SK-N-SH treated with all-trans-retinoic acid at 6 μM for 48 hours (cell line): ENCODE results near the gene ISY1.
"Not testable (repeated sequence)": the region's sequence is repeated elsewhere in the genome, so short reads cannot be mapped to it uniquely, and the experiment has no call there.

Experiments used
- ATAC-seq: fragments of 200-7000 bp; cut with Tn5 transposase; 3 replicates; pipeline ENCODE4 v1.9.1; 2020; ENCODE audit warnings: mild to moderate bottlenecking, moderate library complexity
- ARNTL ChIP-seq: fragments of 450-650 bp; formaldehyde crosslinking; IDR thresholded peaks from 2 replicates; pipeline ENCODE4 v1.5.0; 2020; ENCODE audit warnings: low read depth, mild to moderate bottlenecking, moderate library complexity, borderline replicate concordance
- BACH2 ChIP-seq: fragments of 250-450 bp; sonication (Bioruptor Pico); IDR thresholded peaks from 2 replicates; pipeline ENCODE4 v1.9.0; 2021; ENCODE audit warnings: mild to moderate bottlenecking, borderline replicate concordance
- CSDC2 ChIP-seq: fragments of 250-450 bp; sonication (Bioruptor Pico); IDR thresholded peaks from 2 replicates; pipeline ENCODE4 v1.5.0; 2020; ENCODE audit warnings: mild to moderate bottlenecking, moderate library complexity
- ESRRG ChIP-seq: fragments of 250-450 bp; sonication (Bioruptor Pico); IDR thresholded peaks from 2 replicates; pipeline ENCODE4 v1.6.1; 2021; ENCODE audit warnings: mild to moderate bottlenecking
- GLIS3 ChIP-seq: fragments of 250-450 bp; sonication (Bioruptor Pico); IDR thresholded peaks from 2 replicates; pipeline ENCODE4 v1.5.0; 2020; ENCODE audit warnings: mild to moderate bottlenecking, moderate library complexity
- ISL1 ChIP-seq: fragments of 250-450 bp; sonication (Bioruptor Pico); IDR thresholded peaks from 2 replicates; pipeline ENCODE4 v2.1.2; 2022; ENCODE audit warnings: mild to moderate bottlenecking, moderate library complexity
- OSR1 ChIP-seq: fragments of 250-450 bp; sonication (Bioruptor Pico); IDR thresholded peaks from 2 replicates; pipeline ENCODE4 v1.8.0; 2022; ENCODE audit warnings: moderate library complexity, mild to moderate bottlenecking, inconsistent platforms
- PPARA ChIP-seq: fragments of 250-450 bp; sonication (Bioruptor Pico); IDR thresholded peaks from 2 replicates; pipeline ENCODE4 v1.5.0; 2020; ENCODE audit warnings: mild to moderate bottlenecking, borderline replicate concordance
- RARB ChIP-seq: fragments of 250-450 bp; sonication (Bioruptor Pico); IDR thresholded peaks from 2 replicates; pipeline ENCODE4 v1.8.0; 2021; ENCODE audit warnings: mild to moderate bottlenecking, moderate library complexity
- SNAI2 ChIP-seq: fragments of 250-450 bp; sonication (Bioruptor Pico); IDR thresholded peaks from 2 replicates; pipeline ENCODE4 v1.5.0; 2020; ENCODE audit warnings: mild to moderate bottlenecking, moderate library complexity
- TCF4 ChIP-seq: fragments of 250-450 bp; sonication (Bioruptor Pico); IDR thresholded peaks from 2 replicates; pipeline ENCODE4 v1.8.0; 2021; ENCODE audit warnings: mild to moderate bottlenecking, moderate library complexity, borderline replicate concordance
- TOX ChIP-seq: fragments of 250-450 bp; sonication (Bioruptor Pico); IDR thresholded peaks from 2 replicates; pipeline ENCODE4 v1.8.0; 2021; ENCODE audit warnings: mild to moderate bottlenecking, moderate library complexity, borderline replicate concordance
- ZC3H10 ChIP-seq: fragments of 250-450 bp; sonication (Bioruptor Pico); IDR thresholded peaks from 2 replicates; pipeline ENCODE4 v1.5.1; 2021; ENCODE audit warnings: mild to moderate bottlenecking, moderate library complexity
- ZFP3 ChIP-seq: fragments of 250-450 bp; sonication (Bioruptor Pico); IDR thresholded peaks from 2 replicates; pipeline ENCODE4 v1.5.0; 2020; ENCODE audit warnings: mild to moderate bottlenecking, moderate library complexity
- ZFP30 ChIP-seq: fragments of 450-650 bp; formaldehyde crosslinking; IDR thresholded peaks from 2 replicates; pipeline ENCODE4 v1.5.0; 2022; ENCODE audit warnings: mild to moderate bottlenecking, moderate library complexity
- ZNF565 ChIP-seq: fragments of 450-650 bp; formaldehyde crosslinking; conservative IDR thresholded peaks from 2 replicates; pipeline ENCODE4 v1.5.0; 2020; ENCODE audit warnings: low read depth, mild to moderate bottlenecking, moderate library complexity
- ZNF70 ChIP-seq: fragments of 450-650 bp; formaldehyde crosslinking; IDR thresholded peaks from 2 replicates; pipeline ENCODE4 v1.5.0; 2020; ENCODE audit warnings: mild to moderate bottlenecking, moderate library complexity
- ZNF8 ChIP-seq: fragments of 450-650 bp; formaldehyde crosslinking; IDR thresholded peaks from 2 replicates; pipeline ENCODE4 v1.5.0; 2020; ENCODE audit warnings: mild to moderate bottlenecking, moderate library complexity
- TF ChIP-seq, protein P1 (sequence below): fragments of 250-450 bp; sonication (Bioruptor Pico); IDR thresholded peaks from 2 replicates; pipeline ENCODE4 v1.5.1; 2020; ENCODE audit warnings: low read depth, mild to moderate bottlenecking, moderate library complexity
- TF ChIP-seq, protein P2 (sequence below): fragments of 250-450 bp; sonication (Bioruptor Pico); IDR thresholded peaks from 2 replicates; pipeline ENCODE4 v1.5.1; 2021; ENCODE audit warnings: mild to moderate bottlenecking, moderate library complexity
- TF ChIP-seq, protein P3 (sequence below): fragments of 250-450 bp; sonication (Bioruptor Pico); IDR thresholded peaks from 2 replicates; pipeline ENCODE4 v1.8.0; 2021; ENCODE audit warnings: low read depth, mild to moderate bottlenecking, moderate library complexity, borderline replicate concordance
- TF ChIP-seq, protein P4 (sequence below): fragments of 250-450 bp; sonication (Bioruptor Pico); IDR thresholded peaks from 2 replicates; pipeline ENCODE4 v1.8.0; 2020; ENCODE audit warnings: mild to moderate bottlenecking, moderate library complexity, borderline replicate concordance

The ISY1 gene

DNA sequence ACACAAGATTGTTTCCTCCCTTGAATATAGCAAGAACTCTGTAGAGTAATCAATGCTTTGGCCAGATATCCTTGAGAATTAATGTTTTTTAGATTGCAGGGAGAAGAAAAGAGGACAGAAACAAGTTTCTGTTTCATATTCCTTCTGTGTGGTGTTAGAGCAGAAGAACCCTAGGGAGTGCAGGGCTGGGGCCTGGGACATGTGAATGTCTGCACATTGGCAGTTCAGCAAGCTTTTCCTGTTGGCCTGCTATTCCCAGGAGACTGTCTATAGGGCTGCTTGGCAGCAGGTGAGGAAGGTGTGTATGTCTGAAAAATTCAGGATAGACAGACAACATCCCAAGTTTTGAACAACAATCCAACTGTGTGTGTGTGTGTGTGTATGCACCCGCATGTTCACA, 36.5 kb upstream of the ISY1 start (continued):
- TF ChIP-seq, protein P1, sequence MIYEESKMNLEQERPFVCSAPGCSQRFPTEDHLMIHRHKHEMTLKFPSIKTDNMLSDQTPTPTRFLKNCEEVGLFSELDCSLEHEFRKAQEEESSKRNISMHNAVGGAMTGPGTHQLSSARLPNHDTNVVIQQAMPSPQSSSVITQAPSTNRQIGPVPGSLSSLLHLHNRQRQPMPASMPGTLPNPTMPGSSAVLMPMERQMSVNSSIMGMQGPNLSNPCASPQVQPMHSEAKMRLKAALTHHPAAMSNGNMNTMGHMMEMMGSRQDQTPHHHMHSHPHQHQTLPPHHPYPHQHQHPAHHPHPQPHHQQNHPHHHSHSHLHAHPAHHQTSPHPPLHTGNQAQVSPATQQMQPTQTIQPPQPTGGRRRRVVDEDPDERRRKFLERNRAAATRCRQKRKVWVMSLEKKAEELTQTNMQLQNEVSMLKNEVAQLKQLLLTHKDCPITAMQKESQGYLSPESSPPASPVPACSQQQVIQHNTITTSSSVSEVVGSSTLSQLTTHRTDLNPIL: no peak
- no peak for TF ChIP-seq SNAI2
- no peak for TF ChIP-seq ZNF8 (CRISPR knock-in tag)
- no peak for TF ChIP-seq ZNF565 (CRISPR knock-in tag)
- TF ChIP-seq TCF4 (CRISPR knock-in tag): no peak
- no peak for TF ChIP-seq ZFP3

DNA sequence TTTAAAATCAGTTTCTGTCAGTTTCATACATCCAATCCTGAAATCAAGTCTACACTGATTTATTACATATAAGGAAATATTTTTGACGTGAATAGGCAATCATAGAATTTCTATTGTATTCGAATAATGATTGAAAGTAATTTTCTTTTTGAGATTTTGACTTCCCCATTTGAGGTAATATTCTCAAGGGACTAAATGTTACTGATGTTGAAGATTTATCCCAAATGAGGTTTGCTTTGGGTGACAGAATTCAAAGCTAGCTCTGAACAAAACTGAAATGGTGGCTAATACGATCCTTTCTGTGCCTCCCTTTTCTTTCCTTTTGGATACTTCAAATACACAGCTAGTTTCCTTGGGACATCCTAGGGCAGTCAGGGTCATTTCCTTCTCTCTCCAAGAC, 35.7 kb upstream of the ISY1 start:
- no peak for ATAC-seq

DNA sequence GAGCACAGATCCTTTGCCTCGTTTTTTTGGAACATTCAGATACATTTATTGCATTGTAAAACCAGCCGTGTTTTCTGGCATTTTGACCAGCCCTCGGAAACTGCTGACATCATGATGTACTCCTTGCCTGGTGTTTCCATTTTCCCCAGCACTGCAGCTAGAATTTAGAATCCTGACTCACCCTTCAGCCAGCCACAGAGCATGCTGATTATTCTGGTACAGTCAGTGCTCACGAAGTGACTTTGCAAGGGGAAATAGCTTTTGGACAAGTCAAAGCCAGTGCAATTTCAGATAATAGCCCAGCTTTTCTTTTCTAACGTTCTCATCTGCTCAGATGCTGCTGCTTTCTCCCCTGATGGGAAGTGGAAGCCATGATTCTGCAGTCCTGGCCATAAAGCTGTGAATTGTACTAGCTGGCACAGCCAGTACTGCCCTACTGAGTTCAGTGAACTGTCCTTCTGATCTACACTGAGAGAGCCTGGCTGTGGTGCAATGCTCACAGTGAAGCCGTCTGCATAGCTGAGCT, 34.9 kb upstream of the ISY1 start:
- no peak for TF ChIP-seq ZNF565 (CRISPR knock-in tag)
- TF ChIP-seq ZFP30 (CRISPR knock-in tag): 0 out of 2 replicates have a peak, but pooled peaks have one; percentile 18

More for the DNA sequence above, 35.7 kb upstream of the ISY1 start:
- TF ChIP-seq RARB (CRISPR knock-in tag): no peak
- no peak for TF ChIP-seq OSR1 (CRISPR knock-in tag)
- TF ChIP-seq, protein P2, sequence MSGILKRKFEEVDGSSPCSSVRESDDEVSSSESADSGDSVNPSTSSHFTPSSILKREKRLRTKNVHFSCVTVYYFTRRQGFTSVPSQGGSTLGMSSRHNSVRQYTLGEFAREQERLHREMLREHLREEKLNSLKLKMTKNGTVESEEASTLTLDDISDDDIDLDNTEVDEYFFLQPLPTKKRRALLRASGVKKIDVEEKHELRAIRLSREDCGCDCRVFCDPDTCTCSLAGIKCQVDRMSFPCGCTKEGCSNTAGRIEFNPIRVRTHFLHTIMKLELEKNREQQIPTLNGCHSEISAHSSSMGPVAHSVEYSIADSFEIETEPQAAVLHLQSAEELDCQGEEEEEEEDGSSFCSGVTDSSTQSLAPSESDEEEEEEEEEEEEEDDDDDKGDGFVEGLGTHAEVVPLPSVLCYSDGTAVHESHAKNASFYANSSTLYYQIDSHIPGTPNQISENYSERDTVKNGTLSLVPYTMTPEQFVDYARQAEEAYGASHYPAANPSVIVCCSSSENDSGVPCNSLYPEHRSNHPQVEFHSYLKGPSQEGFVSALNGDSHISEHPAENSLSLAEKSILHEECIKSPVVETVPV: no peak
- TF ChIP-seq ZNF565 (CRISPR knock-in tag): no peak
- no peak for TF ChIP-seq CSDC2

DNA sequence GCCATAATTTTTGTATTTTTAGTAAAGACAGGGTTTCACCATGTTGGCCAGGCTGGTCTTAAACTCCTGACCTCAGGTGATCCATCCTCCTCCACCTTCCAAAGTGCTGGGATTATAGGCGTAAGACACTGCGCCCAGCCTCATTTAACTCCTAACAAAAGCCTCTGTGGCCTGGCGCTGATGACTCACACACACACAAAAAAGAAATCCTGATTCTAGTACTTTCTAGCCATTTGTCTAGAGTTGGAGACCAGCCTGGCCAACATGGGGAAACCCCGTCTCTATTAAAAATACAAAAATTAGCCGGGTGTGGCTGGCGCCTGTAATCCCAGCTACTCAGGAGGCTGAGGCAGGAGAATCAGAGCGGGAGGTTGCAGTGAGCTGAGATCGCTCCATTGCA, 28.9 kb upstream of the ISY1 start:
- not testable (repeated sequence) for ATAC-seq

More for the DNA sequence above, 34.9 kb upstream of the ISY1 start:
- ATAC-seq: peak; percentile 99

DNA sequence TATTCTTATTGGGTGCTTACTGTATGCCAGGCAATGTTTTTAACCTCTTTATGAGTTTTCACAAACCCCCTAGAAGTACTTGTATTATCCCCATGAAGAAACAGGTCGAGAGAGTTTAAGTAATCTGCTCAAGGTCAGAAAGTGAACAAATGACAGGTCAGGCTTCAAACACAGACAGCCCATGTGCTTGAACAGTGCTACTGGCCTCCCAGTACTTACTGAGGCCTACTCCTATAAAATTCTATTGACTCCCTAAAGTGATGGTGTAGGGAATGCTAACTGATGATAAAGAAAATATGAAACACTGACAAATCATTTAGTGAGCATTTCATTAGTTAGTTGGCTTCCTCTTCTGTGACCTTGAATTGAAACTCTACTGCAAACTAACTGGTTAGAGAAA, 27.0 kb upstream of the ISY1 start:
- ATAC-seq: no peak
- TF ChIP-seq, protein P2: no peak
- no peak for TF ChIP-seq ZC3H10 (CRISPR knock-in tag)
- no peak for TF ChIP-seq PPARA (CRISPR knock-in tag)
- TF ChIP-seq, protein P3, sequence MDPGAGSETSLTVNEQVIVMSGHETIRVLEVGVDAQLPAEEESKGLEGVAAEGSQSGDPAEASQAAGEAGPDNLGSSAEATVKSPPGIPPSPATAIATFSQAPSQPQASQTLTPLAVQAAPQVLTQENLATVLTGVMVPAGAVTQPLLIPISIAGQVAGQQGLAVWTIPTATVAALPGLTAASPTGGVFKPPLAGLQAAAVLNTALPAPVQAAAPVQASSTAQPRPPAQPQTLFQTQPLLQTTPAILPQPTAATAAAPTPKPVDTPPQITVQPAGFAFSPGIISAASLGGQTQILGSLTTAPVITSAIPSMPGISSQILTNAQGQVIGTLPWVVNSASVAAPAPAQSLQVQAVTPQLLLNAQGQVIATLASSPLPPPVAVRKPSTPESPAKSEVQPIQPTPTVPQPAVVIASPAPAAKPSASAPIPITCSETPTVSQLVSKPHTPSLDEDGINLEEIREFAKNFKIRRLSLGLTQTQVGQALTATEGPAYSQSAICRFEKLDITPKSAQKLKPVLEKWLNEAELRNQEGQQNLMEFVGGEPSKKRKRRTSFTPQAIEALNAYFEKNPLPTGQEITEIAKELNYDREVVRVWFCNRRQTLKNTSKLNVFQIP (CRISPR knock-in tag): no peak
- no peak for TF ChIP-seq ZFP3
- TF ChIP-seq, protein P4, sequence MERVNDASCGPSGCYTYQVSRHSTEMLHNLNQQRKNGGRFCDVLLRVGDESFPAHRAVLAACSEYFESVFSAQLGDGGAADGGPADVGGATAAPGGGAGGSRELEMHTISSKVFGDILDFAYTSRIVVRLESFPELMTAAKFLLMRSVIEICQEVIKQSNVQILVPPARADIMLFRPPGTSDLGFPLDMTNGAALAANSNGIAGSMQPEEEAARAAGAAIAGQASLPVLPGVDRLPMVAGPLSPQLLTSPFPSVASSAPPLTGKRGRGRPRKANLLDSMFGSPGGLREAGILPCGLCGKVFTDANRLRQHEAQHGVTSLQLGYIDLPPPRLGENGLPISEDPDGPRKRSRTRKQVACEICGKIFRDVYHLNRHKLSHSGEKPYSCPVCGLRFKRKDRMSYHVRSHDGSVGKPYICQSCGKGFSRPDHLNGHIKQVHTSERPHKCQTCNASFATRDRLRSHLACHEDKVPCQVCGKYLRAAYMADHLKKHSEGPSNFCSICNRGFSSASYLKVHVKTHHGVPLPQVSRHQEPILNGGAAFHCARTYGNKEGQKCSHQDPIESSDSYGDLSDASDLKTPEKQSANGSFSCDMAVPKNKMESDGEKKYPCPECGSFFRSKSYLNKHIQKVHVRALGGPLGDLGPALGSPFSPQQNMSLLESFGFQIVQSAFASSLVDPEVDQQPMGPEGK (CRISPR knock-in tag): no peak
- TF ChIP-seq RARB (CRISPR knock-in tag): no peak
- no peak for TF ChIP-seq ZFP30 (CRISPR knock-in tag)
- no peak for TF ChIP-seq BACH2 (CRISPR knock-in tag)
- TF ChIP-seq ESRRG (CRISPR knock-in tag): no peak
- no peak for TF ChIP-seq SNAI2

DNA sequence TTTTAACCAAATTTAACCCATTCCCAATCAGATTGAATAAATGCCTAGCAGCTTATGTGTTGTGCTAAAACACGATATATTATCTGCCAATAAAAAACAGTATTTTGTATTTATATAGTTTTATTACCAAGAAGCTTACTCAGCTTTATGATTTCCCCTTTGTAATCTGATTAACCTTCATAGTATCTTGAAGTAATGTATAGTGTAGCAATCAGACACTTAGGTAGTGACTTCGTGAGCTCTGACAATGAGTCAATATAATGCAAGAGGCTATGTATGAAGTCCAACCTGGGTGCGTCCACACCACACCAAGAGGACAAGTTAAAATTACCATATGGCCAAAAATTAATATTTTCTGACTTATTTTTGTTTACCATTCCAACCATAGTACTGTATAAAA, 24.9 kb upstream of the ISY1 start:
- TF ChIP-seq TOX (CRISPR knock-in tag): no peak
- TF ChIP-seq GLIS3: no peak
- TF ChIP-seq PPARA (CRISPR knock-in tag): no peak
- TF ChIP-seq, protein P3 (CRISPR knock-in tag): no peak
- no peak for TF ChIP-seq ESRRG (CRISPR knock-in tag)
- no peak for TF ChIP-seq OSR1 (CRISPR knock-in tag)
- no peak for TF ChIP-seq ISL1 (CRISPR knock-in tag)
- TF ChIP-seq CSDC2: no peak
- no peak for TF ChIP-seq BACH2 (CRISPR knock-in tag)
- no peak for TF ChIP-seq ZNF70 (CRISPR knock-in tag)
- TF ChIP-seq ARNTL: no peak
- TF ChIP-seq ZNF8 (CRISPR knock-in tag): no peak
- TF ChIP-seq ZFP30 (CRISPR knock-in tag): no peak
- TF ChIP-seq ZC3H10 (CRISPR knock-in tag): no peak
- TF ChIP-seq, protein P1: no peak
- TF ChIP-seq TCF4 (CRISPR knock-in tag): no peak
- no peak for ATAC-seq
